Astrocyte of the cerebellum (primary cell): ENCODE measurements around the gene TBX5.

ENCODE experiments used
- DNase-seq: peaks from one replicate; pipeline ENCODE4 v3.0.0-alpha.2; 2011; ENCODE audit warnings: low read depth
- H3K4me3 ChIP-seq: 2 replicates; pipeline ENCODE4 v1.5.1; 2011; ENCODE audit warnings: mild to moderate bottlenecking, low read depth, low read length, moderate library complexity
- in situ Hi-C: cut with HindIII; loops from 2 replicates; pipeline ENCODE4 v1.10.0; 2017; ENCODE audit warnings: low sequenced_read_pairs
- TF ChIP-seq, protein P1 (sequence below): IDR thresholded peaks from 2 replicates; pipeline ENCODE4 v1.5.1; 2012; ENCODE audit warnings: low read length, low read depth, moderate library complexity, mild to moderate bottlenecking; ENCODE audit errors: missing control alignments

The TBX5 gene

GRCh38 chr12:114409852-114410600 lies 4.1 kb upstream of the TBX5 start:
- DNase-seq: no peak
- in situ Hi-C loops: no loop called here
- TF ChIP-seq, protein P1, sequence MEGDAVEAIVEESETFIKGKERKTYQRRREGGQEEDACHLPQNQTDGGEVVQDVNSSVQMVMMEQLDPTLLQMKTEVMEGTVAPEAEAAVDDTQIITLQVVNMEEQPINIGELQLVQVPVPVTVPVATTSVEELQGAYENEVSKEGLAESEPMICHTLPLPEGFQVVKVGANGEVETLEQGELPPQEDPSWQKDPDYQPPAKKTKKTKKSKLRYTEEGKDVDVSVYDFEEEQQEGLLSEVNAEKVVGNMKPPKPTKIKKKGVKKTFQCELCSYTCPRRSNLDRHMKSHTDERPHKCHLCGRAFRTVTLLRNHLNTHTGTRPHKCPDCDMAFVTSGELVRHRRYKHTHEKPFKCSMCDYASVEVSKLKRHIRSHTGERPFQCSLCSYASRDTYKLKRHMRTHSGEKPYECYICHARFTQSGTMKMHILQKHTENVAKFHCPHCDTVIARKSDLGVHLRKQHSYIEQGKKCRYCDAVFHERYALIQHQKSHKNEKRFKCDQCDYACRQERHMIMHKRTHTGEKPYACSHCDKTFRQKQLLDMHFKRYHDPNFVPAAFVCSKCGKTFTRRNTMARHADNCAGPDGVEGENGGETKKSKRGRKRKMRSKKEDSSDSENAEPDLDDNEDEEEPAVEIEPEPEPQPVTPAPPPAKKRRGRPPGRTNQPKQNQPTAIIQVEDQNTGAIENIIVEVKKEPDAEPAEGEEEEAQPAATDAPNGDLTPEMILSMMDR: no peak
- H3K4me3 ChIP-seq: no peak overlapping the region

DNA sequence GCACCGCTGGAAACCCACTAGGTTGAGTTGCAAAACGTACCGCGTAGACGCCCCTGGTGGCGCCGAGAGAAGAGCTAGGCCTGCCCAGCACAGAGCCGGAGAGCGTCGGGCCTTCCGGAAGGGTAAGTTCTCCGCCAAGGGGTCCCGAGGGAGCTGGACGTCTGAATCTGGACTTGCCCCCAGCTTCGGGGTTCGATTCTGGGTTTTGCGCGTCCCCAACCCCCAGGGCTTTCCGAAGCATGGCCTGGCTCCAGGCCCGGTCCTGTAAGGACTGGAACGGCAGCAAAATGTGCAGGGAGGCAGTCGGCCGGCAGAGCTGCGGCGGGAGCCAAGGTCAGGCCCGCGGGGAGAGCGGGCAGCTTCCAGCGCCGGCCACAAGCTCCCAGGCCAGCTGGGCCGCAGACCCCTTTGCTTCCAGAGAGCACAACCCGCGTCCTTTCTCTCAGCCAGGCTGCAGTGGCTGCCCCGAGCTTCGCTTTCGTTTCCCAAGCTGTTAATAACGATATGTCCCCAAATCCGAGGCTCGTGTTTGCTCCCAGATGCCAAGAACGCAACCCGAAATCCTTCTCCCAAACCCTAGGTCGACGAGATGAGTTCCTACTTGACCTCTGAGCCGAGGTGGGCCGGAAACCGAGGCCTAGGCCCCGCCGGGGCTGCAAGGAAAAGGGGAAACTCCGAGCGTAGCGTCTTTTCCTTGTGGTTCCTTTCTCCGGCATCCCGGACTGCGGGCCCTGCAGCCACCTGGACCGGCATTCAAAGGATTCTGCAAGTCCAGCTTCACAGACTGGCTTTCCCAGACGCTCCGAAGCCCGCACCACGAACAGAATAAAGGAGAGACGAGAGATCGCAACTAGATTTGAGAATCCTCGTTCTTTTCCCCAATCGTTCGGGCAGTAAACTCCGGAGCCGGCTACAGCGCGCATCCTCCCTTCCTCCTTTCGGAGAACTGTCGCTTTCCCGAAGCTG lies 3.2 kb upstream of the TBX5 start:
- DNase-seq: no peak
- TF ChIP-seq, protein P1: no peak
- peak overlapping the region; percentile 15 for H3K4me3 ChIP-seq
- in situ Hi-C loops: no loop called here

DNA sequence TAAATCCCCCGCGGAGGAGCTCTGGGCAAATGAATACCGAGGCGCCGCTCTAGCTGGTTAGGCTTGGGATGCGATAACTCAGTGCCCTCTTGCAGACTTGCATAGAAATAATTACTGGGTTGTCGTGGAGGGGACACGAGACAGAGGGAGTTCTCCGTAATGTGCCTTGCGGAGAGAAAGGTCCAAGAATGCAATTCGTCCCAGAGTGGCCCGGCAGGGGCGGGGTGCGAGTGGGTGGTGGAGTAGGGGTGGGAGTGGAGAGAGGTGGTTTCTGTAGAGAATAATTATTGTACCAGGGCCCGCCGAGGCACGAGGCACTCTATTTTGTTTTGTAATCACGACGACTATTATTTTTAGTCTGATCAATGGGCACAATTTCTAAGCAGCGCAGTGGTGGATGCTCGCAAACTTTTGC lies 2.5 kb upstream of the TBX5 start:
- in situ Hi-C loops: no loop called here
- TF ChIP-seq, protein P1: no peak
- no peak for DNase-seq
- H3K4me3 ChIP-seq: no peak overlapping the region

- H3K4me3 ChIP-seq: no peak overlapping the region
Measured at GRCh38 chr12:114407842-114408411, 2.0 kb upstream of the TBX5 start.

DNA sequence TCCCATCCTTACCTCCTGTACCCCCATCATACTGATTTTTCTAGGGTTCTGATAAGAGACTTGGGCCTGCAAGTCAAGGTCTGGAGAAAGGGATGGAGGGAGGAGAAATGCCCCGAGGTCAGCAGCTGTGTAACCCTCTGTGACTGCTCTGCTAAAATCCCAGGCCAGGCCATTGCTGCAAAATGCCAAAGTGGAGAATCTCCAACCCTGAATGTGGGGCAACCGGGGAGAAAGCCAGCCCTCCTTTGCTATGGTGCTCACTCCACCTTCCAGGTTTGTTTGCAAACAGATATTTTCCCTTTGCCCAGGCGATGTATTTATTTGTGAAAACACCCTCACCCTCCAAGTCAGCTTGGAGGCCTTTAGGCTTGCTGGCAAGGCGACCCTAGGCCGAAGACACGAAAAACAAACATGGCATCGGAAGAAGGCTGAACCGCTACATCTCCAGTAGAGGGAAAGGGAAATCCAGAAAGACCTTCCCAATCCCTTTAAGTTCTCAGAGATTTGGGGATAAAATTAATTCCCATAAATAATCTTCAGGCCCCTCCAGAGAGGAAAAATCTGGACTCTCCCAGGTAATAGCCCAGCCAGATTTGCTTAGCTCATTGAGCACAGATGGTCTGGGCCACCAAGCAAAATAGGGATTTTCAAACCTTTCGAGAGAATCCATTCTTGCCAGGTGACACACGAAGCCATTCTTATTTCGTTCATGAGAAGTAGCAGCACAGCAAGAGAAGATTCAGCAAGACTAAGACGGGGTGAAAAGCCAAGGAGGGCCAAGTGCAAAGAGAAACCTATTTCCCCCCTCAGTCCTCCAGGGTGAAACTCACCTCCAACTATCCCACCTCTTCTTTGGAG lies 1.3 kb upstream of the TBX5 start:
- no peak overlapping the region for H3K4me3 ChIP-seq
- TF ChIP-seq, protein P1: no peak
- in situ Hi-C loops: no loop called here
- no peak for DNase-seq

More at GRCh38 chr12:114407842-114408411, 2.0 kb upstream of the TBX5 start:
- in situ Hi-C loops: no loop called here
- TF ChIP-seq, protein P1: no peak
- no peak for DNase-seq
